H9 (cell line): Measurements from ENCODE around the gene CRBN. TPM values are rescaled to one million over a fixed set of nuclear protein-coding genes. Genes with fewer than 3 reads are reported as not detected.

Experiments used
- DNase-seq: peaks from one replicate; pipeline ENCODE4 v3.0.0-alpha.2; 2017
- H2AFZ ChIP-seq: one replicate; pipeline ENCODE4 v1.6.1; 2013; ENCODE audit warnings: mild to moderate bottlenecking, low read length, control low read depth, moderate library complexity
- H2AK5ac ChIP-seq: 2 replicates; pipeline ENCODE4 v1.6.1; 2013; ENCODE audit warnings: low read length, control low read depth, mixed read lengths; ENCODE audit not compliant: insufficient read length
- H2BK120ac ChIP-seq: one replicate; pipeline ENCODE4 v1.6.1; 2013; ENCODE audit warnings: low read depth, mild to moderate bottlenecking, low read length, control low read depth, inconsistent platforms; ENCODE audit not compliant: poor library complexity, severe bottlenecking
- H2BK12ac ChIP-seq: 2 replicates; pipeline ENCODE4 v1.6.1; 2013; ENCODE audit warnings: low read length, control low read depth, mixed read lengths, low read depth; ENCODE audit not compliant: insufficient read length
- H2BK15ac ChIP-seq: 2 replicates; pipeline ENCODE4 v1.6.1; 2013; ENCODE audit warnings: low read depth, low read length, control low read depth
- H2BK20ac ChIP-seq: one replicate; pipeline ENCODE4 v1.6.1; 2013; ENCODE audit warnings: low read depth, mild to moderate bottlenecking, low read length, control low read depth, inconsistent platforms; ENCODE audit not compliant: poor library complexity, severe bottlenecking
- H2BK5ac ChIP-seq: 2 replicates; pipeline ENCODE4 v1.6.1; 2013; ENCODE audit warnings: low read length, control low read depth, mixed read lengths; ENCODE audit not compliant: insufficient read length
- H3K14ac ChIP-seq: 2 replicates; pipeline ENCODE4 v1.6.1; 2013; ENCODE audit warnings: low read length, control low read depth; ENCODE audit not compliant: insufficient read depth
- H3K18ac ChIP-seq: 2 replicates; pipeline ENCODE4 v1.6.1; 2013; ENCODE audit warnings: low read depth, mild to moderate bottlenecking, mixed read lengths, low read length, control low read depth; ENCODE audit not compliant: insufficient read length
- H3K23ac ChIP-seq: 2 replicates; pipeline ENCODE4 v1.6.1; 2013; ENCODE audit warnings: low read length, control low read depth, mixed read lengths, low read depth; ENCODE audit not compliant: insufficient read length
- H3K23me2 ChIP-seq: 2 replicates; pipeline ENCODE4 v1.6.1; 2013; ENCODE audit warnings: low read depth, mild to moderate bottlenecking, mixed read lengths, low read length, control low read depth; ENCODE audit not compliant: insufficient read length, poor library complexity, severe bottlenecking
- H3K27ac ChIP-seq: 2 replicates; pipeline ENCODE4 v1.5.1; 2013; ENCODE audit warnings: low read length, control low read depth, mixed read lengths, low read depth; ENCODE audit not compliant: insufficient read length
- H3K27me3 ChIP-seq: 2 replicates; pipeline ENCODE4 v1.6.1; 2013; ENCODE audit warnings: low read length, control low read depth, inconsistent platforms; ENCODE audit not compliant: insufficient read depth
- H3K4ac ChIP-seq: 2 replicates; pipeline ENCODE4 v1.6.1; 2013; ENCODE audit warnings: low read depth, mild to moderate bottlenecking, control low read depth, inconsistent platforms, low read length, moderate library complexity
- H3K4me1 ChIP-seq: 2 replicates; pipeline ENCODE4 v1.6.1; 2013; ENCODE audit warnings: low read length, control low read depth, inconsistent platforms; ENCODE audit not compliant: insufficient read depth
- H3K4me2 ChIP-seq: 2 replicates; pipeline ENCODE4 v1.6.1; 2013; ENCODE audit warnings: low read length, control low read depth, mixed read lengths; ENCODE audit not compliant: insufficient read length, insufficient read depth
- H3K56ac ChIP-seq: 2 replicates; pipeline ENCODE4 v1.6.1; 2013; ENCODE audit warnings: low read depth, mild to moderate bottlenecking, mixed read lengths, low read length, control low read depth; ENCODE audit not compliant: insufficient read length
- H3K79me1 ChIP-seq: 2 replicates; pipeline ENCODE4 v1.6.1; 2013; ENCODE audit warnings: low read depth, mild to moderate bottlenecking, moderate library complexity, low read length, control low read depth, inconsistent platforms; ENCODE audit not compliant: insufficient read depth, poor library complexity, severe bottlenecking
- H3K79me2 ChIP-seq: 2 replicates; pipeline ENCODE4 v1.6.1; 2013; ENCODE audit warnings: low read length, control low read depth, inconsistent platforms; ENCODE audit not compliant: insufficient read depth
- H3K9ac ChIP-seq: 2 replicates; pipeline ENCODE4 v1.6.1; 2013; ENCODE audit warnings: low read length, control low read depth, mixed read lengths; ENCODE audit not compliant: insufficient read length; ENCODE audit errors: extremely low read depth
- H3K9me3 ChIP-seq: one replicate; pipeline ENCODE4 v1.6.1; 2013; ENCODE audit warnings: low read depth, low read length, inconsistent platforms; ENCODE audit not compliant: control insufficient read depth
- H3T11ph ChIP-seq: one replicate; pipeline ENCODE4 v1.6.1; 2013; ENCODE audit warnings: mild to moderate bottlenecking, low read length, control low read depth, inconsistent platforms
- H4K20me1 ChIP-seq: one replicate; pipeline ENCODE4 v1.6.1; 2013; ENCODE audit not compliant: control insufficient read depth, insufficient read length, insufficient read depth
- H4K5ac ChIP-seq: 2 replicates; pipeline ENCODE4 v1.6.1; 2013; ENCODE audit warnings: low read depth, mild to moderate bottlenecking, mixed read lengths, low read length, control low read depth; ENCODE audit not compliant: insufficient read length
- H4K8ac ChIP-seq: replicated peaks from 2 replicates; pipeline ENCODE4 v1.6.1; 2013; ENCODE audit warnings: low read length, control low read depth, mixed read lengths, low read depth; ENCODE audit not compliant: insufficient read length
- H4K91ac ChIP-seq: 2 replicates; pipeline ENCODE4 v1.6.1; 2013; ENCODE audit warnings: low read depth, mild to moderate bottlenecking, moderate library complexity, mixed read lengths, low read length, control low read depth; ENCODE audit not compliant: insufficient read length
- H3K27ac Mint-ChIP-seq, 3 experiments: 2 replicates in 2 of 3; 3 replicates in 1 of 3; pipeline ENCODE4 v1.8.0; 2020 to 2021; ENCODE audit warnings: mixed read lengths in 3 of 3, mild to moderate bottlenecking in 1 of 3, moderate library complexity in 1 of 3
- H3K27me3 Mint-ChIP-seq: 2 replicates; pipeline ENCODE4 v1.8.0; 2021; ENCODE audit warnings: low read depth, mild to moderate bottlenecking, moderate library complexity, mixed read lengths
- H3K36me3 Mint-ChIP-seq, 3 experiments: 2 replicates in 2 of 3; 3 replicates in 1 of 3; pipeline ENCODE4 v1.8.0; 2020 to 2021; ENCODE audit warnings: low read depth in 3 of 3, mixed read lengths in 3 of 3; ENCODE audit not compliant: insufficient read depth in 1 of 3
- H3K4me1 Mint-ChIP-seq, 2 experiments: 2 replicates each; pipeline ENCODE4 v1.8.0; 2020; ENCODE audit warnings: mixed read lengths in 2 of 2
- H3K4me3 Mint-ChIP-seq, 2 experiments: 2 replicates in 1 of 2; 3 replicates in 1 of 2; pipeline ENCODE4 v1.8.0; 2020 to 2021; ENCODE audit warnings: mild to moderate bottlenecking in 2 of 2, mixed read lengths in 2 of 2, moderate library complexity in 1 of 2
- H3K9me3 Mint-ChIP-seq, 2 experiments: 2 replicates in 1 of 2; 3 replicates in 1 of 2; pipeline ENCODE4 v1.8.0; 2020; ENCODE audit warnings: mild to moderate bottlenecking in 2 of 2, mixed read lengths in 2 of 2, moderate library complexity in 1 of 2
- CTCF ChIP-seq: fragments of 200-600 bp; sonication (generic); conservative IDR thresholded peaks from 3 replicates; pipeline ENCODE4 v1.8.0; 2021; ENCODE audit warnings: antibody characterized with exemption, mild to moderate bottlenecking
- WGBS: extraction: QIAGEN DNeasy Blood & Tissue Kit; methylation state at CpG from one replicate; pipeline ENCODE4 v1.1.7; 2013; ENCODE audit warnings: missing lambda C conversion rate, low lambda C conversion rate, mixed read lengths; ENCODE audit not compliant: insufficient read length; ENCODE audit errors: extremely low coverage; 5-methylcytosine and 5-hydroxymethylcytosine counted together
- total RNA-seq: library from RNA; stranded (reverse); gene quantifications from 2 replicates; pipeline ENCODE4 v1.2.1, GENCODE V29; 2021

CRBN gene
- total RNA-seq, 1 experiment from 2014 or later, result 40.2 TPM

- no peak overlapping the region for H3T11ph ChIP-seq
- no peak overlapping the region for H2AFZ ChIP-seq
- Mint-ChIP-seq H3K27me3 (peaks cover 9% of the 10 kb centered on the region), H3K4me1 (no peaks in the 10 kb centered on the region), H3K36me3 (no peaks in the 10 kb centered on the region), H3K9me3 (no peaks in the 10 kb centered on the region), H3K4me3 (no peak overlapping the region), H3K27ac (no peak overlapping the region)
- H4K91ac ChIP-seq, result no peak overlapping the region
- DNase-seq, result no peak
- no peak overlapping the region for H2BK15ac ChIP-seq
- H3K4me1 ChIP-seq, result no peaks in the 10 kb centered on the region
- H3K79me1 ChIP-seq, result no peaks in the 10 kb centered on the region
- H3K79me2 ChIP-seq, result no peaks in the 10 kb centered on the region
- no peak overlapping the region for H2BK5ac ChIP-seq
- H3K4me2 ChIP-seq, result no peak overlapping the region
- no peak for TF ChIP-seq CTCF
- no peak overlapping the region for H3K4ac ChIP-seq
- H2AK5ac ChIP-seq, result no peak overlapping the region
- no peak overlapping the region for H2BK20ac ChIP-seq
- H3K23ac ChIP-seq, result no peak overlapping the region
- no peak overlapping the region for H3K14ac ChIP-seq
- H3K56ac ChIP-seq, result no peak overlapping the region
- H4K20me1 ChIP-seq, result no peaks in the 10 kb centered on the region
- no peaks in the 10 kb centered on the region for H3K9me3 ChIP-seq
- no peaks in the 10 kb centered on the region for H3K27me3 ChIP-seq
- H2BK120ac ChIP-seq, result no peak overlapping the region
- no peak overlapping the region for H4K5ac ChIP-seq
- no peak overlapping the region for H3K18ac ChIP-seq
- no peak overlapping the region for H3K27ac ChIP-seq
- no CpG with 5 or more reads among the region's 4 CpGs for WGBS
- no peak overlapping the region for H3K9ac ChIP-seq
- H3K23me2 ChIP-seq, result no peaks in the 10 kb centered on the region
- no peak overlapping the region for H4K8ac ChIP-seq
- no peak overlapping the region for H2BK12ac ChIP-seq
Observed at GRCh38 chr3:3216401-3216800, 36.9 kb upstream of the CRBN start.
